Heart right ventricle (tissue), 16 donors: ENCODE measurements around the gene QRICH2. TPM values are rescaled to one million over a fixed set of nuclear protein-coding genes. Genes with fewer than 3 reads are reported as not detected.

Source experiments
- ATAC-seq, 8 donors: fragments of 200-7000 bp; cut with Tn5 transposase; one replicate each; pipeline ENCODE4 v1.9.1; 2020; ENCODE audit warnings: mild to moderate bottlenecking in 8 of 8, moderate library complexity in 8 of 8, moderate number of reproducible peaks in 1 of 8
- DNase-seq, 2 donors: peaks; one replicate each; pipeline ENCODE4 v3.0.0-alpha.2; 2020
- H3K27ac ChIP-seq, 10 donors: fragments of 200-600 bp; sonication (generic) in 2 of 10; one replicate each; pipeline versions ENCODE4 v1.5.0 to v1.8.0; 2020 to 2022; ENCODE audit warnings: mild to moderate bottlenecking in 3 of 10
- H3K27me3 ChIP-seq, 7 donors: fragments of 200-600 bp; one replicate each; pipeline ENCODE4 v1.8.0; 2021 to 2022; ENCODE audit warnings: mild to moderate bottlenecking in 2 of 7
- H3K36me3 ChIP-seq, 9 donors: fragments of 200-600 bp; sonication (generic) in 1 of 9; one replicate each; pipeline versions ENCODE4 v1.5.0 to v1.8.0; 2020 to 2022; ENCODE audit warnings: mild to moderate bottlenecking in 2 of 9
- H3K4me1 ChIP-seq, 9 donors: fragments of 200-600 bp; sonication (generic) in 1 of 9; one replicate each; pipeline versions ENCODE4 v1.5.0 to v1.8.0; 2020 to 2022; ENCODE audit warnings: mild to moderate bottlenecking in 4 of 9
- H3K4me3 ChIP-seq, 10 donors: fragments of 200-600 bp; sonication (generic) in 2 of 10; one replicate each; pipeline versions ENCODE4 v1.5.0 to v1.8.0; 2020 to 2022; ENCODE audit warnings: mild to moderate bottlenecking in 7 of 10, moderate library complexity in 2 of 10
- H3K9me3 ChIP-seq, 11 donors: fragments of 200-600 bp in 10 of 11; sonication (generic) in 2 of 11; one replicate each; pipeline versions ENCODE4 v1.5.0 to v1.8.0; 2013 to 2022; ENCODE audit warnings: mild to moderate bottlenecking in 2 of 11, control low read depth in 1 of 11, moderate library complexity in 1 of 11
- WGBS, 2 donors: extraction: QIAGEN DNeasy Blood & Tissue Kit; methylation state at CpG; one replicate each; pipeline ENCODE4 v1.1.7; 2013; ENCODE audit warnings: inconsistent platforms in 1 of 2; 5-methylcytosine and 5-hydroxymethylcytosine counted together
- intact Hi-C, 10 donors: fragments of 100-400 bp; cut with DNase I; formaldehyde crosslinking; loops; one replicate each; pipeline versions ENCODE4 v1.11.1 to v1.14.2; 2022
- polyA plus RNA-seq, 2 donors: library from polyadenylated mRNA; stranded (reverse); fragments of 200-250 nt; gene quantifications; one replicate each; pipeline ENCODE4 v1.2.3, GENCODE V29; 2013
- total RNA-seq, 10 donors: library from RNA; stranded (reverse); fragmentation: NEBNext Ultra II Directional in 3 of 10; extraction: Animal tissue kit (Norgen Biotek cat#: 25700) in 3 of 10; gene quantifications; one replicate each; pipeline versions ENCODE4 v1.2.1 to v1.2.4, GENCODE V29; 2021 to 2023
- TF ChIP-seq, protein P1 (sequence below), 9 donors: fragments of 200-600 bp; sonication (generic) in 2 of 9; IDR thresholded peaks; one replicate each; pipeline versions ENCODE4 v1.5.0 to v1.8.0; 2021 to 2022; ENCODE audit warnings: antibody characterized with exemption in 9 of 9, mild to moderate bottlenecking in 5 of 9, moderate library complexity in 1 of 9
- donor health status: Arrhythmogenic right ventricular cardiomyopathy.
- donor health status: ischemic (EF 13 %, LVEDD 7.1; RV severe dilation, severe dysfunction).
- donor health status: healthy with polysubstance abuse.
- donor health status: DM: no; HTN: yes; CAD: no.
- donor health status: DM: no; HTN: no; CAD: no.
- donor health status: ischemic (EF 25% LVEDD 6.9; RV normal size, moderate dysfunction).
- donor health status: ischemic (EF 25% LVEDD 5.7; RV mildly dilated, moderate dysfunction).
- donor health status: healthy.
- donor health status: DM: yes; HTN: yes; CAD: no.
- donor health status: Ischemic cardiomyopathy.
- donor health status: ischemic (EF 35%, LVEDD 5.7; RV mildly dilated, moderate dysfunction).
- donor health status: nonischemic (EF 11% LVEDD 7.7; RV severe dilation, severe dysfunction).
- donor health status: DM: yes; HTN: yes; CAD: no.
- donor health status: PGD.
- donor health status: ischemic (EF 29% LVEDD 5.4; RV normal size, mild dysfunction).
- donor health status: nonischemic (EF 23%, LVEDD 6.1; RV moderate dilation, normal function).

The QRICH2 gene
- total and polyA plus RNA-seq, 12 donors, result 0.98 to 8.9 (median 2.0) TPM

- H3K9me3 ChIP-seq, result no peaks in the 10 kb centered on the region
- H3K27ac ChIP-seq, result no peak overlapping the region
- no peaks in the 10 kb centered on the region for H3K27me3 ChIP-seq
- ATAC-seq (no peak), DNase-seq (no peak)
- H3K36me3 ChIP-seq, result peaks cover 0 to 7% (median 0%) of the 10 kb centered on the region in 9 donors
- TF ChIP-seq, protein P1, sequence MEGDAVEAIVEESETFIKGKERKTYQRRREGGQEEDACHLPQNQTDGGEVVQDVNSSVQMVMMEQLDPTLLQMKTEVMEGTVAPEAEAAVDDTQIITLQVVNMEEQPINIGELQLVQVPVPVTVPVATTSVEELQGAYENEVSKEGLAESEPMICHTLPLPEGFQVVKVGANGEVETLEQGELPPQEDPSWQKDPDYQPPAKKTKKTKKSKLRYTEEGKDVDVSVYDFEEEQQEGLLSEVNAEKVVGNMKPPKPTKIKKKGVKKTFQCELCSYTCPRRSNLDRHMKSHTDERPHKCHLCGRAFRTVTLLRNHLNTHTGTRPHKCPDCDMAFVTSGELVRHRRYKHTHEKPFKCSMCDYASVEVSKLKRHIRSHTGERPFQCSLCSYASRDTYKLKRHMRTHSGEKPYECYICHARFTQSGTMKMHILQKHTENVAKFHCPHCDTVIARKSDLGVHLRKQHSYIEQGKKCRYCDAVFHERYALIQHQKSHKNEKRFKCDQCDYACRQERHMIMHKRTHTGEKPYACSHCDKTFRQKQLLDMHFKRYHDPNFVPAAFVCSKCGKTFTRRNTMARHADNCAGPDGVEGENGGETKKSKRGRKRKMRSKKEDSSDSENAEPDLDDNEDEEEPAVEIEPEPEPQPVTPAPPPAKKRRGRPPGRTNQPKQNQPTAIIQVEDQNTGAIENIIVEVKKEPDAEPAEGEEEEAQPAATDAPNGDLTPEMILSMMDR (IDR thresholded peaks at IDR 0.05), result no peak
- 96 to 98% methylated on average over 3 of the region's 3 CpGs for WGBS, 2 donors
- no peak overlapping the region for H3K4me3 ChIP-seq
- intact Hi-C loops, result loop anchor here in 7 of 10 donors (5.0 to 10.0 kb wide), 4 partner anchors 175 to 393 kb away; partner anchors contain the start of gene MRPL38 (in 1 of the 7)
- H3K4me1 ChIP-seq, result peaks cover 0 to 14% (median 6%) of the 10 kb centered on the region in 9 donors
Measured at GRCh38 chr17:76297436-76297835, 10.6 kb downstream of the QRICH2 start.

DNA sequence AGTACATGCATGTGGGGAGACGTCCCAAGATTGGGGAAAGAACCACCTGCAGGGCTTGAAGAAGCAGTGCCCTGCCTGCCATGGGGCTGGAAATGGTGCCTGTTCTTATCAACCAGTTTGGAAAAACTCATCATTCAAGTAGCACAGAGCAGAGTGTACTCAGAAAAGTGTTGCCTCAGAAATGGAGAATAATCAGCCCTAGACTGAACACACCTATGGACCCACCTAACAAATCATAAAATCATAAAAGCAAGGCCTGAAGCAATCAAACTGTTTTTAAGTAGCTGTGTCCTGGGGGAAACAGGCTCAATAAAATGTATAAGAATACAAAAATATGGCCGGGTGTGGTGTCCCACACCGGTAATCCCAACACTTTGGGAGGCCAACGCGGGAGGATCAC lies 11.2 kb downstream of the QRICH2 start:
- intact Hi-C loops, result loop anchor here in 7 of 10 donors (5.0 to 10.0 kb wide), 4 partner anchors 175 to 392 kb away; partner anchors contain the start of gene MRPL38 (in 1 of the 7)
- Histone ChIP-seq H3K4me3 (no peak overlapping the region), H3K36me3 (peaks cover 0 to 7% (median 0%) of the 10 kb centered on the region in 9 donors), H3K4me1 (peaks cover 0 to 14% (median 6%) of the 10 kb centered on the region in 9 donors), H3K9me3 (no peaks in the 10 kb centered on the region), H3K27me3 (no peaks in the 10 kb centered on the region), H3K27ac (no peak overlapping the region)
- TF ChIP-seq, protein P1 (IDR thresholded peaks at IDR 0.05), result no peak
- WGBS, 2 donors, result 93 to 96% methylated on average over 5 of the region's 5 CpGs
- DNase-seq (no peak), ATAC-seq (no peak)

GRCh38 chr17:76296186-76296585 lies 11.9 kb downstream of the QRICH2 start:
- intact Hi-C loops, result loop anchor here in 7 of 10 donors (5.0 to 10.0 kb wide), 4 partner anchors 174 to 391 kb away; partner anchors contain the start of gene MRPL38 (in 1 of the 7)
- no peak overlapping the region for H3K4me3 ChIP-seq
- peaks cover 0 to 14% (median 6%) of the 10 kb centered on the region in 9 donors for H3K4me1 ChIP-seq
- DNase-seq, result no peak
- WGBS, 2 donors, result 25 to 35% methylated on average over 4 of the region's 4 CpGs
- peak overlapping the region in 1 of 10 donors; percentile 31 for H3K27ac ChIP-seq
- H3K9me3 ChIP-seq, result no peaks in the 10 kb centered on the region
- peaks cover 0 to 12% (median 0%) of the 10 kb centered on the region in 9 donors for H3K36me3 ChIP-seq
- no peaks in the 10 kb centered on the region for H3K27me3 ChIP-seq
- ATAC-seq, result peak in 7 of 8 donors; percentile 41 to 65 (median 49)
- TF ChIP-seq, protein P1 (IDR thresholded peaks at IDR 0.05), result no peak

- 44 to 69% methylated on average over 7 of the region's 7 CpGs for WGBS, 2 donors
- Histone ChIP-seq H3K9me3 (no peaks in the 10 kb centered on the region), H3K4me3 (no peak overlapping the region), H3K27me3 (no peaks in the 10 kb centered on the region), H3K27ac (no peak overlapping the region), H3K36me3 (peaks cover 0 to 26% (median 0%) of the 10 kb centered on the region in 9 donors), H3K4me1 (peaks cover 0 to 16% (median 6%) of the 10 kb centered on the region in 9 donors)
- TF ChIP-seq, protein P1 (IDR thresholded peaks at IDR 0.05), result no peak
- DNase-seq (no peak), ATAC-seq (peak in 7 of 8 donors; percentile 63 to 85 (median 78))
- intact Hi-C loops, result loop anchor here in 6 of 10 donors (10.0 kb wide), 2 partner anchors 278 to 388 kb away; partner anchors contain the start of gene MRPL38 (in 1 of the 6)
Measured at GRCh38 chr17:76293106-76293505, 15.0 kb downstream of the QRICH2 start.
